Mammary epithelial cell (primary cell): Measurements from ENCODE around the gene DACT2.

Source experiments
- CTCF ChIP-seq, 2 donors: IDR thresholded peaks in 1 of 2; conservative IDR thresholded peaks in 1 of 2; 2 replicates each; pipeline ENCODE4 v1.5.1; 2011 to 2012; ENCODE audit warnings: inconsistent platforms in 2 of 2, low read length in 2 of 2, mild to moderate bottlenecking in 2 of 2, control low read depth in 1 of 2, low read depth in 1 of 2; ENCODE audit not compliant: insufficient read depth in 1 of 2; ENCODE audit errors: extremely low read depth in 1 of 2
- EZH2 ChIP-seq: IDR thresholded peaks from 2 replicates; pipeline ENCODE4 v1.6.1; 2012; ENCODE audit warnings: low read length, inconsistent platforms, borderline replicate concordance

- TF ChIP-seq EZH2, result no peak
- no peak for TF ChIP-seq CTCF (conservative IDR thresholded peaks at IDR 0.05 in 1 of 2, IDR thresholded peaks at IDR 0.05 in 1 of 2; ENCODE audit: extremely low read depth in 1 of 2, insufficient read depth in 1 of 2, low read depth in 1 of 2, low read length in 2 of 2)
These were observed 12.4 kb downstream of the DACT2 start for GRCh38 chr6:168307015-168307694.
